K562 (cell line): Measurements from ENCODE around the gene PIK3CA. TPM values are rescaled to one million over a fixed set of nuclear protein-coding genes. Genes with fewer than 3 reads are reported as not detected.
A peak's percentile ranks its signal among the peaks of the same experiment; 100 is the strongest.

Experiments used
- ARID1B ChIP-seq: fragments of 450-650 bp; IDR thresholded peaks from 2 replicates; pipeline ENCODE4 v1.6.1; 2016; ENCODE audit warnings: antibody characterized with exemption, mild to moderate bottlenecking, inconsistent platforms
- PBX2 ChIP-seq, 2 experiments: IDR thresholded peaks in 1 of 2; conservative IDR thresholded peaks in 1 of 2; 2 replicates each; pipeline ENCODE4 v1.6.1; 2016; ENCODE audit warnings: low read depth in 2 of 2, mild to moderate bottlenecking in 1 of 2, missing compliant biosample characterization in 1 of 2, missing genetic modification characterization in 1 of 2, moderate library complexity in 1 of 2
- ZNF316 ChIP-seq: fragments of 450-650 bp; IDR thresholded peaks from 2 replicates; pipeline ENCODE4 v1.6.1; 2016
- polyA plus RNA-seq, 8 experiments: library from polyadenylated mRNA; depleted of rRNA in 4 of 8; stranded (reverse) in 5 of 8; unstranded in 3 of 8; fragments of >200 nt; fragmentation: Nextera tagmentation in 2 of 8; fragmentation: Illumina TruSeq in 1 of 8; extraction: Ambion mirVana in 2 of 8; extraction: Trizol in 1 of 8; gene quantifications; 2 replicates each; pipeline versions ENCODE4 v1.2.1 to v1.2.3, GENCODE V29; 2011 to 2014; ENCODE audit warnings: inconsistent platforms in 1 of 8, missing spikeins in 1 of 8
- total RNA-seq, 7 experiments: library from RNA; depleted of rRNA in 6 of 7; stranded (reverse); fragments of >200 nt in 6 of 7; fragmentation: Illumina TruSeq in 2 of 7; extraction: Trizol in 2 of 7; gene quantifications; 2 replicates each; pipeline versions ENCODE4 v1.2.1 to v1.2.3, GENCODE V29; 2011 to 2021; ENCODE audit warnings: low replicate concordance in 1 of 7
- TF ChIP-seq, protein P1 (sequence below), 2 experiments: fragments of 200-800 bp in 1 of 2; sonication (Bioruptor generic) in 1 of 2; sonication (generic) in 1 of 2; formaldehyde crosslinking in 1 of 2; IDR thresholded peaks in 1 of 2; conservative IDR thresholded peaks in 1 of 2; 2 replicates each; pipeline versions ENCODE4 v1.5.0 to v1.6.1; 2016 to 2020; ENCODE audit warnings: missing compliant biosample characterization in 1 of 2, missing genetic modification characterization in 1 of 2, missing genetic modification reagents in 1 of 2
- TF ChIP-seq, protein P2 (sequence below), 2 experiments: fragments of 450-650 bp in 1 of 2; sonication (generic) in 1 of 2; formaldehyde crosslinking in 1 of 2; IDR thresholded peaks; 2 replicates each; pipeline versions ENCODE4 v1.7.1 to v1.9.0; 2016 to 2022; ENCODE audit warnings: inconsistent platforms in 1 of 2, mild to moderate bottlenecking in 1 of 2, missing genetic modification reagents in 1 of 2

The PIK3CA gene
- total and polyA plus RNA-seq, 9 of the 15 experiments (the other 6 are each of a cell fraction or from before 2014, with no cell fraction given): 3.8 to 19.4 (median 10.8) TPM

- TF ChIP-seq, protein P1, sequence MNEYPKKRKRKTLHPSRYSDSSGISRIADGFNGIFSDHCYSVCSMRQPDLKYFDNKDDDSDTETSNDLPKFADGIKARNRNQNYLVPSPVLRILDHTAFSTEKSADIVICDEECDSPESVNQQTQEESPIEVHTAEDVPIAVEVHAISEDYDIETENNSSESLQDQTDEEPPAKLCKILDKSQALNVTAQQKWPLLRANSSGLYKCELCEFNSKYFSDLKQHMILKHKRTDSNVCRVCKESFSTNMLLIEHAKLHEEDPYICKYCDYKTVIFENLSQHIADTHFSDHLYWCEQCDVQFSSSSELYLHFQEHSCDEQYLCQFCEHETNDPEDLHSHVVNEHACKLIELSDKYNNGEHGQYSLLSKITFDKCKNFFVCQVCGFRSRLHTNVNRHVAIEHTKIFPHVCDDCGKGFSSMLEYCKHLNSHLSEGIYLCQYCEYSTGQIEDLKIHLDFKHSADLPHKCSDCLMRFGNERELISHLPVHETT (CRISPR knock-in tag; conservative IDR thresholded peaks at IDR 0.05 in 1 of 2, IDR thresholded peaks at IDR 0.05 in 1 of 2): no peak
- TF ChIP-seq ARID1B (peak; percentile 77), PBX2 (CRISPR knock-in tag; IDR thresholded peaks at IDR 0.05; ENCODE audit: low read depth) (no peak), PBX2 (tag; conservative IDR thresholded peaks at IDR 0.05; ENCODE audit: low read depth) (no peak), ZNF316 (peak; percentile 36; the same call in 1 of the 2 replicates)
- TF ChIP-seq, protein P2, sequence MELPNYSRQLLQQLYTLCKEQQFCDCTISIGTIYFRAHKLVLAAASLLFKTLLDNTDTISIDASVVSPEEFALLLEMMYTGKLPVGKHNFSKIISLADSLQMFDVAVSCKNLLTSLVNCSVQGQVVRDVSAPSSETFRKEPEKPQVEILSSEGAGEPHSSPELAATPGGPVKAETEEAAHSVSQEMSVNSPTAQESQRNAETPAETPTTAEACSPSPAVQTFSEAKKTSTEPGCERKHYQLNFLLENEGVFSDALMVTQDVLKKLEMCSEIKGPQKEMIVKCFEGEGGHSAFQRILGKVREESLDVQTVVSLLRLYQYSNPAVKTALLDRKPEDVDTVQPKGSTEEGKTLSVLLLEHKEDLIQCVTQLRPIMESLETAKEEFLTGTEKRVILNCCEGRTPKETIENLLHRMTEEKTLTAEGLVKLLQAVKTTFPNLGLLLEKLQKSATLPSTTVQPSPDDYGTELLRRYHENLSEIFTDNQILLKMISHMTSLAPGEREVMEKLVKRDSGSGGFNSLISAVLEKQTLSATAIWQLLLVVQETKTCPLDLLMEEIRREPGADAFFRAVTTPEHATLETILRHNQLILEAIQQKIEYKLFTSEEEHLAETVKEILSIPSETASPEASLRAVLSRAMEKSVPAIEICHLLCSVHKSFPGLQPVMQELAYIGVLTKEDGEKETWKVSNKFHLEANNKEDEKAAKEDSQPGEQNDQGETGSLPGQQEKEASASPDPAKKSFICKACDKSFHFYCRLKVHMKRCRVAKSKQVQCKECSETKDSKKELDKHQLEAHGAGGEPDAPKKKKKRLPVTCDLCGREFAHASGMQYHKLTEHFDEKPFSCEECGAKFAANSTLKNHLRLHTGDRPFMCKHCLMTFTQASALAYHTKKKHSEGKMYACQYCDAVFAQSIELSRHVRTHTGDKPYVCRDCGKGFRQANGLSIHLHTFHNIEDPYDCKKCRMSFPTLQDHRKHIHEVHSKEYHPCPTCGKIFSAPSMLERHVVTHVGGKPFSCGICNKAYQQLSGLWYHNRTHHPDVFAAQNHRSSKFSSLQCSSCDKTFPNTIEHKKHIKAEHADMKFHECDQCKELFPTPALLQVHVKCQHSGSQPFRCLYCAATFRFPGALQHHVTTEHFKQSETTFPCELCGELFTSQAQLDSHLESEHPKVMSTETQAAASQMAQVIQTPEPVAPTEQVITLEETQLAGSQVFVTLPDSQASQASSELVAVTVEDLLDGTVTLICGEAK (IDR thresholded peaks at IDR 0.05): 0 out of 2 replicates have a peak, but pooled peaks have one; percentile 35
- TF ChIP-seq, protein P2 (CRISPR knock-in tag; IDR thresholded peaks at IDR 0.05): no peak
Observed at GRCh38 chr3:179149951-179150350, 1.8 kb downstream of the PIK3CA start (continued).
